GM18498 (cell line): ENCODE results near the gene SEMA3B.
"Not testable (repeated sequence)": the region's sequence is repeated elsewhere in the genome, so short reads cannot be mapped to it uniquely, and the experiment has no call there.

Experiments
- ATAC-seq: cut with Tn5 transposase; IDR thresholded peaks from one replicate; pipeline ENCODE4 v1.9.1; 2021; ENCODE audit warnings: mild to moderate bottlenecking, moderate library complexity; ENCODE audit not compliant: unreplicated experiment

The SEMA3B gene

DNA sequence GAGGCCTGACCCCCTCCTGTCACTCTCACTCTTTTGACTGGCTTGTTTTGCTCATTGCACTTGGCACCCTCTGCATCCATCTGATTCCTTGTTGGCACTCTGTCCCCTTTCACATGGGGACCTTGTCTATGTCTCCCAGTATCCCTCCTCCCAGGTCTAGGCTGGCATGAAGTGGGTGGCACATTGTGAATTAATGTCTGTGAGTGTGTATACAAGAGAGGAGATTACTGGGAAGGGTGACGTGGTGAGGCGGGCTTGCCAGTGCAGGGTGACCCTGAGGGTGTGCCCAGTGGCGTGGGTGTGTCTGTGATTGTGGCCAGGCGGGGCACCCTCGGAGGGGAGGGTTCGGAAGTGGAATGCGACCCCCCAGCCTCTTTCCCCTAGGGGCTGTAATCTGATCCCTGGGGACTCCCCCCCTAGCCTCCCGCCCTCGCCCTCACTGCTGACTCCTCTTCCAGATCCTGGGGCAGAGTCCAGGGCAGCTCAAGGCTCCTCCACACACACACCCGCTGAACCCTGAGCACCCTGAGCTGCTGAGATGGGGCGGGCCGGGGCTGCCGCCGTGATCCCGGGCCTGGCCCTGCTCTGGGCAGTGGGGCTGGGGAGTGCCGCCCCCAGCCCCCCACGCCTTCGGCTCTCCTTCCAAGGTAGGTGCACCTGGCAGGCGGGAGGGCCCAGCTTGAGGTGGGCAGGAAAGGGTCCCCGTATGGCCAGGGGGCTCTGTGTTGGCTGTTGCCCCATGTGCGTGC lies at the start of gene SEMA3B:
TSS of gene SEMA3B (plus strand) at position 445 of the 749 bp plus-strand sequence. CDS start at position 539, 94 bp downstream.
- ATAC-seq = no peak

DNA sequence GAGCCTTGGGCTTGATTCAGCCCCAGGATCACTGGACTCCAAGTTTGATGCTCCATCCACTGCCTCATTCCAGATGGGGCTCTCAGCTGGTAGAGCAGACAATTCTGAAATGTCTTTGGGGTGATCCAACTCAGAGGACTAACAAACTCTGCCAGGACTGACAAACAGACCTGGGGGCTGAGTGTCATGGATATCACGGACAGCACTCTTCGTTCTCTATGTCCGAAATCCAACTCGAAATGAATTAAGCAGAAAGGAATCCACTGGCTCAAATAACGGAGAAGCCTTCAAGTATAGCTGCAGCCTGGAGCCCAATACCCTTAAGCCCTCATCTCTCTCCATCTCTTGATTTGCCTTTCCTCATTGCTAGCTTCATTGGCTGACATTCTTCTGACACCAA lies 49.7 kb upstream of the SEMA3B start:
- ATAC-seq = no peak

DNA sequence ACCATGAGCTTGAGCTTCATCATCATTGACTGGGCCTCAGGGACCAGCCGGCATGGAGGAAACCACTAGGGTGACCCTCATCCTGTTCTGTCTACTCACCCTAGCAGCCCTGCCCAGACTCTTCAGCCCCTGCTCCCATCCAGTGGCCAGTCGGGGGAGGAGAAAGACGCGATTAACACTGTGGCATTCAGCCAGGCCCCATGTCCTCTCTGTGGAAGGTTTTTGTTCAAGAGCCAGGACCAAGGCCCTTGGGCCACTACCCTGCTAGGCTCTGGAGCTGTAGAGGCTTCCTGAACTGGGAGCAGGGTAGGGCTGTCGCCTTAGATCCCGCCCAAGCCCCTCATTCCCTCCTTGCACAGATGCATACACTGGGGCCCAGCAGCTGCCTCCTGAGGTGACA lies 48.8 kb upstream of the SEMA3B start:
- no peak for ATAC-seq

DNA sequence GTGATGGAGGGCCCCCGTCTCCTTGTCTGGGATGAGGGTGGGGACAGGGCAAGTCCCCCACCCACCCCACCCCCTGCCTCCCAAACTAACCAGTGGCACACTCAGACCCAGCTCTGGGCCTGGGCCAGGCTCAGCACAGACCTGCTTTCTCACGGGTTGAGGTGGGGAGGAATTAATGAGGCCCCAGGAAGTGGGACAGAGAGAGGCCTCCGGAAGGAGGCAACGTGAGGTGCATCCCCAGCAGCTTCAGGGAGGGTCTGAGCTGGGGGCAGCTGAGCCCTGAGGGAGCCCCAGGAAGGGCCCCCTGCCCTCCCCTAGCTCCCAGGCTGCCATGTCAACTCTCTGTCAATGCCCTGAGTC lies 47.9 kb upstream of the SEMA3B start:
- ATAC-seq = no peak

DNA sequence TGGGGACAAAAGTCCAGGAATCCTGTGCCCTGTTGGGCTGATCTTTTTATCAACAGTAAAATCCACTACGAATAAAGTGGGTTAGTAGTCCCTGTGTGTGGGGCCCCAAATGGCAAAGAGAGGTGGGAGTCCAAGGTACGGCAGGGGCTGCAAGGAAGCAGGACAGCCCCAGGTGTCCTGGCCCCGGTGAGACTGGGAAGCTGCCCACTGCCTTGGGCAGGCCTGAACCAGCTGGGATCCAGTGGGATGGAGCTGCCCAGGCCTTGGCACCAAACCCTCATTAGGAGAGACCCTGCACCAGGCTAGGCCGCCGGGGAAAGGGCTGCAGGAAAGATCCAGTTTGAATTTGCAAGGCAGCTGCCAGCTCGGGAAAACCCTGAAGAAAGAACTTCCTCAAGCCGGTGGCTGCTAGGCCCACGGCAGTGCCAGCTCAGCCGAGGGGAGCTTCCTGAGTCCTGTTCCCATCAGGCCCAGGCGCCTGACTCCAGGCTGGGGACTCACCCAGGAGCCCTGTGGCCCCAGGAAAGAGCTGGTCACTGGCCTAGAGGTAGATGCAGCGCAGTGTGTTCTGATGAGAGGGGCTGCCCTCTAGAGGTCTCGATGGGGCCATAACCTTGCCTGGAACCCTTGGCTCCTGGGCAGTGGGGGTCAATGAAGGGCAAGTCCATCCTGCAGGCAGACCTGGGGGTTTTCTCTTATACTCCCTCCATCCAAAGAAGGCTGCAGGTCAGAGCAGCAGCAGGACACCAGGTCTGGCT lies 47.4 kb upstream of the SEMA3B start:
- no peak for ATAC-seq

DNA sequence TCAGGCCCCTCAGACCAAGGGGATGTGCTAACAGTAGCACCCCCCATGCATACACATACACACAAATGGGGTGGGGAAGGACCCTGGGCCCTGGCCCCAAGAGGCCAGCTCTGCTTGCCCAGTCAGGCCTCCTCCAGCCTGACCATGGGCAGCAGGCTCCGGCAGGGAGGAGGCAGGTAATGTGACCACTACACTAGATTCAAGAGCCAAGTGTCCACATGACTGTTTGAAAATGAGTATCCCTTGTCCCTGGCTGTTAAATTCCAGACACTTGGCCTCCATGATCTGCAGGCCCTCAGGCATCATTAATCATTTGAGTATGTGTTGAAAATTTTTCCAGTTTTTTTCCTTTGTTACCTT lies 46.8 kb upstream of the SEMA3B start:
- ATAC-seq = no peak

DNA sequence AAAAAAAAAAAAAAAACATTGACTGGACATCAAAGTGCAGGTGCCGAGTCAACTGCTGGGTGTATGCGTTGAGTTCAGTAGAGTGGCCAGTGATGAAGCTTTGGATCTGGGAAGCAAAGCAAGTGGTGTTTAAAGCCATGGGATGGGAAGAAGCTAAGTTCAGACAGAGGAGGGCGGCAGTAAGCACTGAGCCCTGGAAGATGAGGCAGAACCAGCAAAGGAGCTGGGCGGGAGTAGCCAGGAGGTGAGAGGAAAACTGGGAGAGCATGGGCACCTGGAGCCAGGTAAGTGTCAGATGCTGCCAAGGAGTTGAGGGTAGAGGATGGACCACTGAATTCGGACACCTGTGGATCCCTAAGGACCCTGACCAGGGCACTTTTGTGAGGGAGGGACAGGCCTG lies 44.3 kb upstream of the SEMA3B start:
- ATAC-seq = no peak

DNA sequence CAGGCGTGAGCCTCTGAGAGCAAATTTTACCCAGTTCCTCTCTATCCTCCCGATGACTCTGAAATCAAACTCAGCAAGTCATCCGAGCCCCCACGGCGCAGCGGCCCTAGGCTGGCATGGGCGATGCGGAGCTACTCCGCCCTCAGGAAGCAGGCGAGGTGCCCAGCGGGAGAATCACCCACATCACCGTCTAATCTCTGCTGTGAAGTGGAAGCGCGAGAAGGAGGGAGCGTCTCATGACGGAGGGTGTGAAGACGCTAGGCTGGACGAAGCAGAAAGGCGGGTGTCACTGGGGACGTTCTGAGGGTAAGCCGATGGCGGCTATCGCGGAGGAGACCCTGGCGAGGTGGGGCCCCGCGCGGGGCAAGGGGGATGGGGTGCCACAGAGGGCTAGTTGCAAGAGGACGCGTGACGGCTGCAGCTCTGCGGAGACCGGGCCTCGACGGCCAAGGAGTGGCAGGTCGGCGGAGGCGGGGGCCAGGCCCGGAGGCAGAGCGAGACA lies 42.0 kb upstream of the SEMA3B start:
- no peak for ATAC-seq

DNA sequence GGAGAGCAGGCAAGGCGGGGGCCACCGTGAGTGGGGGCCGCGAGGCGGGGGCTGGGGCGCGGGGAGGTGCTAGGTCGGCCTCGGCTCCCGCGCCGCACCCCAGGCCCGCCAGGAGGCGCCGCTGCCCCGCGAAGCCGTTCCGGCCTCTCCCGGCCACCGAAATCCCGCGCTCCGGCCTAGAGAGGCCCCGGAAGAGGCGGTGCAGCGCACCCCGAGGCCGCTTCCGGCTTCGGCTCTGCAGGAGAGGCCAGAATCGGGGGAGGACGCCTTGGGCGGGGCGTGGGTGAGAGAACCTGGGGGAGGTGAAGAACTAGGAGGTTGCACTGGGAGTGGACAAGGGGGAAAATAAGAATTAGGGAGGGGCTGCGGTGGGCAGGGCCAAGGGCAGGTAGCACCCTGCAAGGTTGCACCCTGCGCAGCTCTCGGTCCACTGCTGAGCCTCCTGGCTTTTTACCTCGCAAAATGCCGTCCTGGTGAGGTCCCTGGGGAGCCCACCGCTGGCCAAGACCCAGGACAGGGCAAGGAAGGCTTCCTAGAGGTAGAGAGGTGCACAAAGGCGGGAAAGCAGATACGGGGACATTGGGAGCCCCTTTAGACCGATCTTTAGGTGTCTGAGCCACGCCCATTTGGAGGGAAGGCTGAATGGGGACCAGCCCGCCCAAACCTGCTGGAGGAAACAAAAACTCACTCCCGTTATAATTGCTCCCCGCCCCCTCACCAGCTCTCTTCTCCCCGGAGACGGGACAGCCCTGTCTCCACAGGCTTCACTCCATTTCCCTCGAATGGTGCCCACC lies 41.4 kb upstream of the SEMA3B start:
- peak; percentile 86 for ATAC-seq

DNA sequence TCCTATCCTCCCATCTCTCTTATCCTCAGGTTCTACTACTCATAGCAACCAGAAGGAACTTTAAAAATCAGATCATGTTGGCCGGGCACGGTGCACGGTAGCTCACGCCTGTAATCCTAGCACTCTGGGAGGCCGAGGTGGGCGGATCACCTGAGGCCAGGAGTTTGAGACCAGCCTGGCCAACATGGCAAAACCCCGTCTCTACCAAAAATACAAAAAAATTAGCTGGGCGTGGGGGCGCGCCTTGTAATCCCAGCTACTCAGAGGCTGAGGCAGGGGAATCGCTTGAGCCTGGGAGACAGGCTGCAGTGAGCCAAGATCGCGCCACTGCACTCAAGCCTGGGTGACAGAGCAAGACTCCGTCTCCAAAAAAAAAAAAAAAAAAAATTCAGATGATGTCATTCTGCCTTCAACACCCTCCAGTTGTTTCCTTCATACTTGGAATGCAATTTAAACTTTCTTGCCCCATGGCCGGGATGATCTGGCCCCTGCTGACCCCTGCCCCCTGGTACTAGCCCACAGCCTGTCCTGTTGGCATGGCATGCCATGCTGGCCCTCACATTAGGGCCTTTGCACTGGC lies 40.7 kb upstream of the SEMA3B start:
- ATAC-seq = not testable (repeated sequence)

DNA sequence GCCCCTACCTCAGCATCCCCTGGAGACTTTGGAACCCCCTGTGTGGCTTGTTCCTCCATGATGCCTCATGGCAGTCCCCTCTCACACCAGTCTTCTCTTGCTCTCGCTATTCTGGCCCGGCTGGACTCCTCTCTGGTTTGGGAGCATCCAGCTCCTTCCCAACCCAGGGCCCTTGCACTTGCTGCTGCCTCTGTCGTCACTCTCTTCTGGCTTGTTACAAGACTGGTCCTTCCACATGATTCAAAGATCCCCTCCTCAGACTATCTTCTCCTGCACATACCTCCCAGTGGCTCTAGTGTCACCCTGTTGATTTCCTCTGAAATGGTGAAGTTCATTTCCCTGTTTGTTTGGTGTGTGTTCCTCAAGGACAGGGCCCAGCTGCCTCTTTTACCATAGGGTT lies 39.5 kb upstream of the SEMA3B start:
- no peak for ATAC-seq

DNA sequence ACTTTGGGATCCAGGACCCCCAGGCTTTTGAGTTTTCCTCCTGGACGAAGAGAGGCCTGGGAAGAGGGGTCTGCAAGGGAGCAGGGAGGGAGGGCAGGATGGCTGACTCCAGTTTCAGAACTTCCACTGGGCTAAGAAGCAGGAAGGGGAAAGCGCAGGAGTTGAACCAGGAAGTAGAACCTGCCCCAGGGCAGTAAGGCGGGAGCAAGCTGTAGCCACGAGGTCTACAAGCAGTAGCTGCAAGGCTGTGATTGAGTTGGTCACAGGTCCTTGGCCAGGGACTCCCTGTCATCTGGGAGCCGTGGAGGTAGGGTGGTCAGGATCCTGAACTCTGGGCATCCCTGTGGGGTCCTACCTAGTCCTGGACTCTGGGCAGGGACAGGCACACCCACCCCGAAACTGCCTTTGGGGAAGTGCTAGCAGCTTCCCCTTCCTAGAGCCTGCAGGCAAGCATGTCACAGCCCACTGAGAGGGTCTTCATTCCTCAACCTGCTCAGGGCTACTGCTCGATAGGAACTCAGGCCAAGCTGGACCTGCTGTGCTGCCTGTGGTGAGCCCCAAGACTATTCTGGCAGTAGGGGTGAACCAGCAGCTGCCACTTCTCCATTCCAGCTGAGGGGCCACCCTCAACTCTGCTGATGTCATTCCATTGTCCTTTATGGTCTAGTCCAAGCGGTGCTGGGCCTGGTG lies 38.7 kb upstream of the SEMA3B start:
- ATAC-seq = no peak

DNA sequence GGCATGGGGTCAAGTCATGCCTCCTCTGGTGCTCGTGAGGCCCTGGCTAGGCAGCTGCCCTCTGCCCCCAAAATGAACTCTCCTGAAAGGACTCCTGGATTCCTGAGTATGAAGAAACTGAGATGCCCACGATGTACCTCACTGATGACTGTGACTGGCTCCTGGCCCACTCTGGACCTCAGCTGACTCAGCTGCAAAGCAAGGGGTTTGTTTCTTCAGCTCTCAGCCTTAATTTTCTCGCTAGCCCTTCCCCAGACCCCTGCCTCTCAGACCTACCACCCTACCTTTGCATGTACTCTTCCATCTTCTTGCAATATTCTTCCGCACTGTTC lies 38.2 kb upstream of the SEMA3B start:
- no peak for ATAC-seq

DNA sequence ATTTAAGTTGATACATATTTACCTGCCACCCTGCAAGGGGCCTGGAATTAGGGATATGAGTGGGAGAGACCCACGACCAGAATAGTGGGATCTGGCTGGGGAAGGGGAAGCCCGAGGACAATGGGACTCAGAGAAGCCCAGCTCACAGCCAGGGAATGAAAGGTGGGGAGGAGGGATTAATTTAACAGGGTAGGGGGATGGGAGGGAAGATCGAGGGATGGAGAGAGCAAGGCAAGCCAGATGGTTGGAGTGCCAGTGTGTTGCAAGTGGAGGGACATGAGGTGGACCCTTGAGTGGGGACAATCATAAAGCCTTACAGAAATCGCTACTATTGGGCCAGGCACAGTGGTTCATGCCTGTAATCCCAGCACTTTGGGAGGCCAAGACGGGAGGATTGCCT lies 37.4 kb upstream of the SEMA3B start:
- ATAC-seq = no peak

DNA sequence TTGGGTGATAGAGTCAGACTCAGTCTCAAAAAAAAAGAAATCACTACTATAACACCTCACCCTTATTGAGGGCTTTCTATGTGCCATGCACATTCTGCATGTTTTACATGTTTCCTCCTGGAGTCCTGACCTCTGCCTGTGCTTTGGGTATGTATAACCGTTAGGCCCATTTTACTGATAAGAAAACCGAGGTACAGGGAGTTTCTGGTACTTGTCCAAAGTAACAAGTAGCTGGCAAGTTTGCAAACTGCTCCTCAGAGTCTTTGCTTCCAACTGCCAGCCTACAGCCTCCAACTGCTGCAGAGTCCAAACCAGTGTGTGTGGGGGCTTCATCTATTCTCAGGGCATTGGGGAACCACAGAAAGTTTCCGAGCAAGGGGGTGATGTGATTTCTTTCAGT lies 36.6 kb upstream of the SEMA3B start:
- no peak for ATAC-seq

DNA sequence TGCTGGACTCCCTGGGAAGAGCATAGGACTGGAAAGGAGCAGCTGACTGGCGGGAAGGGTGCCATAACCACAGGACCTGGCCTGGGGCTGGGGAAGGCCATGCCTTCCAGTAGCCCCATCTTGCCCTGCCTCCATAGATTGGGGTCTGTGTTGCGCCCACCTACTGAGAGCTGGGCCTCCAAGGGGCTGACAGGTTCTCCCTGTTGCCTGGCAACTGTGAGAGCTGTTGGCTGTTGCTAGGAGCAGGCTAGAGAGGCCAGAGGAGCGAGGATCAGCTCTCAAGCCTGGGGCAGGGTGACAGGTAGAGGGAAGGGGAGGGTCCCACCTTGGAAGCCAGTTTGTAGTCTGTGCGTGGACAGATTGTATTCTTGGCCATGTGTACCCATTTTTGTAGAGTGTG lies 35.8 kb upstream of the SEMA3B start:
- no peak for ATAC-seq

DNA sequence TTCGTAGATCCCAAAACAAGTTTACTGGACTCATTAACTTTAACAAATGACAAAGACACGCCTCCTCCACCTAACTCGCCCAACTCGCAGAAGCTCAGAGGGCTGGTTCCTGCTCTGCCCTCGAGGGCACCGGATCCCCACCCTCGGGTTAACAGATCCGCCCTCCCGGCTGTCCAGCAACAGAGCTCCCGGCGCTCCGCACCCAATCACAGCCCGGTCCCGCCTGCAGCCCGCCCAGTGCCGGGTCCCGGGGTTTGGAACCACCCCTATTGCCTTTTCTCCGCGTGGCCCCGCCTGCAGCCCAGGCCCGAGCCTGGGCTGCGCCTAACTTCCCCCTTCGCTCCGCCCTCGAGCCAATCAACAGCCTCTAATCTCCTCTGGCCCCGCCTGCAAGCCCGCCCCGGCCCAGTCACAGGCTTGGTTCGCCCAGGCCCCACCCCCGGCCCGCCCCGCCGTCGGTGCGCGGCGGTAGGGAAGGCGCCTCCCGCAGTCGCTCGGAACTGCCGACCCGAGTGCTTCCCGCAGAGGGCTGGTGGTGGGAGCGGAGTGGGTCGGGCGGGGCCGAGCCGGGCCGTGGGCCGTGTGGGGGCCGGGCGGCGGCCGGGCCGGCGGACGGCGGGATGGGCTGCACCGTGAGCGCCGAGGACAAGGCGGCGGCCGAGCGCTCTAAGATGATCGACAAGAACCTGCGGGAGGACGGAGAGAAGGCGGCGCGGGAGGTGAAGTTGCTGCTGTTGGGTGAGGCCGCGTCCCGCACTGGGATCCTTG lies 33.0 kb upstream of the SEMA3B start, which contains the start of gene GNAI2:
TSS of gene GNAI2 (plus strand) at position 489 of the 768 bp plus-strand sequence. CDS start at position 621, 132 bp downstream.
- peak; percentile 93 for ATAC-seq

DNA sequence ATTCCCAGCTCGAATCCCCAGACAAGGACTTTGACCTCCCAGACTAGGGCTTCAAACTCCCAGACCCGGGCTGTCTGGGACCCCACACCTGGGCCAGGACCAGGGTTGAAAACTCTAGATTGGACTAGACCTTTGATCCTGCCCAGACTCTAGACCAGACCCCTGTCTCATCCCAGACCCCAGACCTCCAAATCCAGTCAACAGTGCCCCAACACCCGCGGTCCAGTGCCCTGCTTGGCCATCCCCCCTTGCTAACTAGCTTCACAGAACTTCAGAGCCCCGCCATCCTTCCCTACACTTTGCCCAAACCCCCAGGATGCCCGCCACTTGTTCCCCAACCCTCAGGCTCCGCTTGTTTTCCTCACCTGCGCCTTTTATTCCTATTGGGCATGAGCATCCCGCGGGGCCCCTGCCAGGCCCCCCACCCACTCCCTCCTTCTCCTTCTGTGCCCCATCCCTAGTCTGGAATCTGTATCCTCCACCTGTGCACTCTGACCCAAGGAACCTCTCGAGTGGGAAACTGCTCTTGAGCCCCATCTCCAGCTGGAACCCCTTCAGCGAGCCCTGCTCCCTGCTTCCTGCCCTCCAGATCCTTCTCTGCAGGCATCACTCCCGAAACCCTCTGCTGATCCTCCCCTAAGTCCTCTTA lies 32.3 kb upstream of the SEMA3B start:
- ATAC-seq = no peak

DNA sequence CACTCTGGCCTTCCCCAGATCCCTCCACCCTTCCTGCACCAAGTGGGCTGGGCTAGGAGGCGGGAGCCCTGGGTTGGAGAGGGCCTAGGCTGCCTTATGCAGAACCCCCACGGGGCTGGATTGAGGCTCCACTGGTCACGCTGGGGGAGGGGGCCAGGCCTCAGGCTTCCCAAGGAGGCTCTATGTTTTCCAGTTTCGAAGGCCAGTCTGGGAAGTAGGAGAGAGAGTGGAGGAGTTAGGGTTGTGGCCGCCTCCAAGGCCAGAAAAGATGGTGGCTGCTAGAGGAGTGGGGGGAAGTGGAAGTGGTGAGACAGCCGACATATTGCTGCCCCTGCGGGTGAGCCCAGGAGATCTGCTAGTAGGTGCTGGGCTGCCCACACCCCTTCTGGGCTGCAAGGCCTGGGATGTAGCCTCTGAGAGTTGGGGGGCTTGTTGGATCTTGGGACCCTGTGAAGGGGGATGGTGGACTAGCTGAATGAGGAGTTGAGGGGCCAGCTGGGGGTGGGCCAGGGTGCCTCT lies 31.8 kb upstream of the SEMA3B start:
- ATAC-seq = no peak
